Esophagus muscularis mucosa (tissue), 4 donors: Measurements from ENCODE around the gene DEUP1.

Source experiments
- CTCF ChIP-seq, 3 experiments: fragments of 200-600 bp in 2 of 3; fragments of 450-650 bp in 1 of 3; sonication (generic) in 2 of 3; IDR thresholded peaks; one replicate each; pipeline ENCODE4 v1.5.1; 2017 to 2019; ENCODE audit warnings: antibody characterized with exemption in 3 of 3, mild to moderate bottlenecking in 2 of 3, moderate library complexity in 1 of 3
- EP300 ChIP-seq: sonication (generic); formaldehyde crosslinking; IDR thresholded peaks from one replicate; pipeline ENCODE4 v1.6.1; 2017; ENCODE audit warnings: antibody characterized with exemption
- POLR2A ChIP-seq: fragments of 450-650 bp; IDR thresholded peaks from one replicate; pipeline ENCODE4 v1.6.1; 2017; ENCODE audit warnings: antibody characterized with exemption, moderate library complexity, mild to moderate bottlenecking, low read depth
- POLR2AphosphoS5 ChIP-seq, 2 donors: sonication (generic); formaldehyde crosslinking; IDR thresholded peaks; one replicate each; pipeline ENCODE4 v1.6.1; 2017; ENCODE audit warnings: antibody characterized with exemption in 2 of 2

- TF ChIP-seq CTCF (IDR thresholded peaks at IDR 0.05) (no peak), POLR2A (no peak), EP300 (no peak), POLR2AphosphoS5 (IDR thresholded peaks at IDR 0.05) (no peak)
Observed at GRCh38 chr11:93285430-93285829, 45.1 kb upstream of the DEUP1 start.
